Stimulated activated CD4-positive, alpha-beta T cell treated with anti-CD3 and anti-CD28 coated beads, Interleukin-12 subunit alpha, Interleukin-12 subunit beta, amount 100 ng/mL, for 4 hours (primary cell): Measurements from ENCODE around the gene RMND1.
"Not testable (repeated sequence)": the region's sequence is repeated elsewhere in the genome, so short reads cannot be mapped to it uniquely, and the experiment has no call there.

Experiments
- DNase-seq: peaks from one replicate; pipeline ENCODE4 v3.0.0-alpha.2; 2020

Gene RMND1

DNA sequence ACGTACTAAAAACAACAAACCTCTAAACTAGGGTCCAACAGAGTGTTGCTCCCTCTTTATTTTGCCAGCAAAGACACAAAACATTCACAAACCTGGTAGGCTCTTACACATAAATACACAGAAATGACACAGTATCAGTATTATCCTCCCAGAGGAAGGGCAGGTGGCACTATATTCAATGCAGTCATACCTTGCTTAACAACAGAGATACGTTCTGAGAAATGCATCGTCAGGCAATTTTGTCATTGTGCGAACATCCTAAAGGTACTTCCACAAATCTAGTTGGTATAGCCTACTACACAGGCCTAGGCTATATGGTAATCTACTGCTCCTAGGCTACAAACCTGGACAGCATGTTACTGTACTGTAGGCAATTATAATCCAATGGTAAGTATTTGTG, 70.2 kb downstream of the RMND1 start:
- DNase-seq: no peak

DNA sequence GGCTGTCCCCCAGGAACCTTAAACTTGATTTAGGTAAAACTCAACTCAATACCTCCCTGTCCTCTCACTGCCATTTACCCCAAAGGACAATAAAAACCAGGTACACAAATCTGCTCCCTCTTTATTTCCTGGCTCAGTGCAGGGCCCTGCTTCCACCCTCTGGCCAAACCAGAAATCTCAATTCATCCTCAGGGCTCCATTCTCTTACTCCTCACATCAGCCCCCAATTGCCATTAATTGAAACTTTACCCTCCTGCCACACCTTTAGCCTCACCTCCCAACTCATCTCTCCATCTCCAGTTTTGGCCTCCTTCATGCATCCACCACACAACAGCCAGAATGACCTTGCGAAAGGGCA, 71.1 kb downstream of the RMND1 start:
- DNase-seq: no peak

DNA sequence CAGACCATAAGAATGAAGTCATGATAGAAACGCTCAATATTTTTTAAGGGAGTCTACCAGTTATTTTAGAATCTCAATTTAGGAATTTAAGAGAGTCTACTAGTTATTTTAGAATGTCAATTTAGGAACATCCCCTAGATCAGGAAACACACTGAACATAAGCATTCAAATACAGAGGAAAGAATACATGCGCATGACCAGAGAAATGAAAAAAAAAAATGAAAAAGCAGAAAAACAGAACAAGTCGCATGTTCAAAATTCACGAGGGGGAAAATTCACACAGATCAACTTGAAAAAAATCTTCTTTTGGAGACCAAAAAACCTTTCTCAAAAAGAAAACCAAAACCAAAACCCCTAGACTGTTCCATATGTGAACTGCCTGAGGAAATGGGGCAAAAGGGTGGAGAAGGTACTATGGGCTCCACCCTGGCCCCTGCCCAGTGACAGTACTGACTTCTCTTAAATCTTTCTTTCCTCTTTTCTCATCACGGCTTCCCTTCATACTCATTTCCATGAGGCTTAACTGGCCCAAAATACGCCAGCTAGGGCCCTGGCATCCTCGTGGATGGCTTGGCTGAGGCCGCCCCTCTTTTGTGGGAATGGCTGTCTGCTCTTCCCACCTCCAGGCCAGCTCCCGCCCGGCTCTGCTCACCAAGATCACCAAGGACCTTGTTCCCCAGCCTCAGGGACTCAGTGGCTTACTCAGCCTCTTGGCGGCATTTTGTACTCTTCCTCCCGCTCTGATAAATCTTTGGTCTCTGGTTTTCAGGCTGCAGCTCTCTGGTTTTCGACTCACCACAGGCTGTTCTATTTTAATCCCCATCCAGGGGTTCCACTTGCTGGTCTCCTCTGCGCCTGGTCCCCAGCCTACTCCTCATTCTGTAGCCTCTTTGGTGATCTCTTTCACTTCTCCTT, 71.7 kb downstream of the RMND1 start:
- DNase-seq: no peak

DNA sequence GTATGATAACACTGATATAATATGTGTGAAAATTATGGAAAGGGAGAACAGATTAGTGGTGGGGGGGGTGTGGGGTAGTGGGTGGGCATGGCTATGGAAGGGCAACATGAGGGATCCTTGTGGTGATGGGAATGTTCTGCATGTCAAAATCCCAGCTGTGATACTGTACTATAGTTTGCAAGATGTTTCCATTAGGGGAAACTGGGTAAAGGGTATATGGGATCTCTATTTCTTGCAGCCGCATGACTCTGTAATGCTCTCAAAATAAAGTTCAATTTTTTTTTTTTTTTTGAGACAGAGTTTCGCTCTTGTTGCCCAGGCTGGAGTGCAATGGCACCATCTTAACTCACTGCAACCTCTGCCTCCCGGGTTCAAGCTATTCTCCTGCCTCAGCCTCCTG, 74.8 kb downstream of the RMND1 start:
- no peak for DNase-seq

DNA sequence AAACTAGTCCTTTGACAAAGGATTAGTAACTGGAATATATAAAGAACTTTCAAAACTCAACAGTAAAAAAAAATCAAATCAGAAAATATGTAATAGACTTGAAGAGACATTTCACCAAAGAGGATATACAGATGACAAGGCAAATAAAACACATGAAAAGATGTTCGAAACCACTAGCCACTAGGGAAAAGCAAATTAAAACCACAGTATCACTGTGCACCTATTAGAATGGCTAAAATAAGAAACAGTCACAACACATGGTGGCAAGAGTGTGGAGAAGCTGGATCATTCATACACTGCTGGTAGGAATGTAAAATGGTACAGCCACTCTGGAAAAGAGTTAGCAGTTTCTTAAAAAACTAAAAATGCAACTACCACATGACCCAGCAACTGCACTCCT, 75.5 kb downstream of the RMND1 start:
- DNase-seq: no peak

DNA sequence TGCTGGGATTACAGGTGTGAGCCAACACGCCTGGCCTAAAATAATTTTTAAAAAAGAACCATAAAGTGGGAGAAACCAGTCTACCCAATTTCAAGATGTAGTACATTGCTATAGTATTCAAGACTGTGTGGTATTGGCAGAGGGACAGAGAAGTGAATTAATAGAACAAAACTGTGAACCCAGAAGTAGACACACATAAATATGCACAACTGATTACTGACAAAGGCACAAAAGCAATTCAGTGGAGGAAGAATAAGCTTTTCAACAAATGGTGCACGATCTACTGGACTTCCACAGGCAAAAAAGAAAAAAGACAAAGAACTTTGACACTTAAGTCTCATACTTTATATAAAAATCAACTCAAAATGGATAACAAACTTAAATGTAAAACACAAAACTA, 76.1 kb downstream of the RMND1 start:
- no peak for DNase-seq

DNA sequence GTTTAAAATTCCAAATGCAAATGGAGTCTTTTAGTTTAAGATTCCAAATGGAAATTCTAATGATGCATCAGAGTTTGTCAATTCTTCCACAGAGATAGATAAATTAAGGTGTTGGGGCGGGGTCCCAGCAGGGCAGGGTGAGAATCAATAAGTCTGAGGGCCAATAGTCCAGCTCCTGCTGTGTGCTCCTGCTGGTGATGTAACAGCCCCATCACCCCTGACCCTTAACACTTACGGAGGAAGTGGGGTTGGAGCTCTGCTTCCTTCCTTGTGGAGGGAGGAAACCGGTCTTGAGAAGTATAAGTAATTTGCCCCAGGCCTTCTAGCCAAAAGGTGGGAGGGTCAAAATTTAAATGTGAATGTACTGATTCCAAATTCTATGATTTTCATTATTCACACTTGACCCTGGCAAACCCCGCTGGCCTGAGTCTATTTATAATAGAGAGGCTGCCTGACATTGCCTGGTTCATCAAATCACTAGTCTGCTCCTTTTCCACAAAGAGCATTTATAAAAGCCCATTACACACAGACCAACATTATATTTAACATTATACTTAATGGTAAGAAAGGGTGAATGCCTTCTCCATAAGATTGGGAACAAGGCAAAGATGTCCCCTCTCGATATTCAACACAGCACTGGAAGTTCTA, 77.8 kb downstream of the RMND1 start:
- DNase-seq: no peak

DNA sequence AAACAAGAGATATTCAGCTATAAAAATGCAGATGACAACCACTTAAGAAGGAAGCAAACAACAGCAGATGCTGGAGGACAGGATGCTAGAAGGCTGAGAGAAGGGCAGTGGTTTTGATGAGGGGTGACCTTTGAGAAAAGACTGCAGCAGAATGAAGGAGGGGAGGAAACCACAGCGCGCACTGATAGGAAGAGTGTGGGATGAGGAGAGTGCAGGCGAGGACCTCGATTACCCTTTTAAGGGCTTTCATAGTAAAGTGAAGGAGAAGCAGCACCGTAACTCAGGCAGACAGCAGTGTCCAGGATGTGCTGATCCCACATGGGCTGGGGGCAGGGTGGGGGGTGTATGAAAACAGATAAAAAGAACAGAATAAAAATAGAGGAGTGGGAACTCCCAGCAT, 79.8 kb downstream of the RMND1 start:
- DNase-seq: no peak

DNA sequence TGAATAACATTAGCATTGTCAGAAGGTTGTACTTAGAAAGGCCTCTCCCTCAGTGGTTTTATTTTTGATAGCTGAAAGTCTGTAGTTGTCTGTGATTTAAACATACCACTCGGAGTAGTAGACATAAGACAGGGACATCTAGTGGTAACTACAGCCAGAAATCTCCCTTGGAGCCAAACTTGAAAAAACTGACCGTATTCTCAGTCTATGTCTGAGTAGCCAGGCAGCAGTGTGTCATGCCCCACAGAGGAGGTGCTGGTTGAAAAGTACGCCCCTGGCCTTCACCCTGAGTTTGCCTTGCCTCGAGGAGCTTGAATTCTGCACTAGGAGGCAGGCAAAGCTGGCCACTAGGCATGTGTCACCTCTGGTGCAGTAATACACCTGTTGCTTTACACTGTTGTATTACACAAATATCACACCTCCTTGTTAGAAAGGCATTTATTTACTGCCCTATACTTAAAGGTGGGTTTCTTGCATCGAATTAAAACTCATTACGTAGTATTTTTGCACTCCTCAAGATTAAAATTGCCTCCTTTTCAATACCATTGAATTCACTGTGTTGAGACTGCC, 81.3 kb downstream of the RMND1 start:
- DNase-seq: no peak

DNA sequence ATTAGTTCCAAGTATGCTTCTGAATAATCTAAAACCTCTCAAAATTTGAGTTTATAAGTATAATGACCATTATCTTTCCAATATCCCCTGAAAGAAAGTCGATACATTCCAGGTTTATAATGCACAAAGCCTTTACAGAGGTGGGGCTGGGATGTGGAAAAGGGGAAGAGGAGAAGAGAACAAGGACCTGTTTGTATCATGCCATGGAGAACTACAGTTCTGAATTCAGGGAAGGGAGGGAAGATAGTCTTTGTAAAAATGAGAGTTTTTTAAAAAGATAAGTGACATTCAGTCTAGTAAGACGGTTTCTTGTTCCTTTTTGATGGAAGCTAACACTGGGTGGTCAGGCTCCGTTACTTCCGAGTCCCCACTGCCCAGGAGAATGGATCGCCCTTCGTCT, 86.7 kb downstream of the RMND1 start:
- no peak for DNase-seq

DNA sequence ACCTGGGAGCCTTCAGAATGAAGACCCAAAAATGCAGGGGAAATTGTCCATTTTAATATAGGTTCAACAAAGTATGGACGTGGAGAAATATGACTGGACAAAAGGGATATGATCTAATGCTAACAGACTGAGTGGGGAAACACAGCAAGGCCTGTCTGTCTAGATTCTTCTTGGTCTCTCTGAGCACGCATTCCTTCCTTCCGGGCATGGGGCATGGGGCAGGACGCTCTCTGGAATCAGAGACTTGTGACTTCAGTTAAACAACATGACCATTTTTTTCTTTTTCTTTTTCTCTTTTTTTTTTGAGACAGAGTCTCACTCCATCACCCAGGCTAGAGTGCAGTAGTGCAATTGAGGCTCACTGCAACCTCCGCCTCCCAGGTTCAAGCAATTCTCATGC, 92.4 kb downstream of the RMND1 start:
- DNase-seq: no peak

DNA sequence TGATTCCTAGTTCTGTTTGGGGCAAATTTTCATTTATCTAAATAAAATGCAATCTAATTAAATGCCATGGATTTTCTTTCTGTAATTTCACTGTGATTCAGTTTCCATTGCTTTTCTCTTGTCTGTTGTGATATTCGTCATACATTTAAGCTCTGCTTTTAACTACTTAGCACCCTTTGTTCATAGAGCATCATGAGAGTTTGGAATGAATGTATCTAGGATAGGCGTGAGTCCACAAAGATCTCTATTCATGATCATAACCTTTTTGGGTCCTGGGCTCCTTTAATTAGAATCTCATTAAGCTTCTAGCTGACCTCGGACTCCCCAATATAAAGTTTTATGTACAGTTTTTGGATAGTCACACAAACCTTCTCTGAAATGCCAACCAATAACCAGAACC, 93.5 kb downstream of the RMND1 start:
- DNase-seq: no peak

DNA sequence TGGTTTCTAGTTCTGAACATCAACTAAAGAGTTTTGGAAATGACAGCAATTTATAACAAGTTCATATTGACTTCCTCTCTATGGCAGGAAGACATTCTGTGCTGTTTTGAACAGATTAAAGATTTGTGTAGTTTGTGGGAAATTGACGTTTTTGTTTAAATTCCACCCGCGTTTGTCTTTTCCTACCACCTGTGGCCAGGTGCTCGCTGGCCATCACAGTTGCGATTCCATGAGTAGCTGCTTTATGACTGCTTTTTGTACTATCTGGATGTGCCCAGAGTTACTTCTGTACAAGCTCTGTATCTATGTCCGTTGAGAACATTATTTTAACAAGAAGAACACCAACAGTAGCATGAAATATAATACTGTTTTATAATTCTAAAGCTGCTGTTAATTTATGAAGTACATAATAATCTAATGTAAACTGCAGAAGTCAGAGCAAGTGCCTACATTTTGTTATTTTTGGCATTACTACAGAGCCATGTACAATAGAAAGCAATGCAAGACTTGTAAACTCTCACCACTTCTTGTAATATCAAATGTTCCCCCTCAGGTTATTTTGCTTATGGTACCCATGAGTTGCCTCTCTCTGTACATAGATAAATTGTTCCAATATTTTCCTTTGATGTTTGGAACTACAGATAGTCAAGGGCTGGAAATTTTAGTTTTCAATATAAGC, 94.0 kb downstream of the RMND1 start:
- no peak for DNase-seq

DNA sequence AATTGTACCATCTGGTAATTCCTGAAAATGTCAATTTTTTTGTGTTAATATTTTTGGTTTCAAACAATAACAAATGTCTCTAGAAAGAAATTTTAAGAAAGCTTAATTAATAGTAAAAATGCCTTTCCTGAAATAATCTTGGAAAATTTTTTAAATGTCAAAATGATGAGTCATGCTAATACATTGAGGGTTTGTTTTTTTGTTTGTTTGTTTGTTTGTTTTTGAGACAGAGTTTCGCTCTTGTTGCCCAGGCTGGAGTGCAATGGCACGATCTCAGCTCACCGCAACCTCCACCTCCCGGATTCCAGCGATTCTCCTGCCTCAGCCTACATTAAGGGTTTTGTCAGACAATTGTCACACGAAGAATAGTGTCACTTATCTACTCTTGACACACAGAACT, 94.9 kb downstream of the RMND1 start:
- DNase-seq: not testable (repeated sequence)
